ES-I3 (cell line): ENCODE results near the gene ZNF462.

Experiments used
- H3K36me3 ChIP-seq: 2 replicates; pipeline ENCODE4 v1.6.1; 2013; ENCODE audit warnings: mild to moderate bottlenecking, low read length, control low read depth, moderate library complexity; ENCODE audit not compliant: insufficient read depth
- H3K4me1 ChIP-seq: 2 replicates; pipeline ENCODE4 v1.6.1; 2013; ENCODE audit warnings: mild to moderate bottlenecking, control low read depth, low read length; ENCODE audit not compliant: insufficient read depth
- H3K9ac ChIP-seq: 2 replicates; pipeline ENCODE4 v1.6.1; 2013; ENCODE audit warnings: low read depth, mild to moderate bottlenecking, low read length, moderate library complexity
- H3K9me3 ChIP-seq: 2 replicates; pipeline ENCODE4 v1.6.1; 2013; ENCODE audit warnings: mild to moderate bottlenecking, low read length, moderate library complexity; ENCODE audit not compliant: control insufficient read depth, insufficient read depth

Gene ZNF462

DNA sequence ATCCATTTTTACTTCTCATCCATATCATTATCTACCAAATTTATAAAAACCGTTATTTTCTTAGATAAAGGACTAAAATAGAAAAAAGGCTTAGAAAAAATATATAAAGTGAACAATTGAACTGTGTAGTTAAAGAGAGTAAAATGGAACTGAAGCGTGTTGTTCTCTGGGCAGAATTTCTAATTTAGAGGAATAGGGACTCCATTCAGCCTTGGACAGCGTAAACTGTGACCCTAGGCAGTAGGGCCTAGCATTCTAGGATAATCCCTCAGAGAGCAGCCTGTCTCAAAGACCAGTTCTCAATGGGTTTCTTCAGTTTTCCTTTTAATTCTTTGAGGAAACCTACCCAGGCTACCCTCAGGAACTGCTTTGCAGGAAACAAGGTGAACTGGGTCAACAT is 11.1 kb downstream of the ZNF462 start:
- Histone ChIP-seq H3K4me1 (peaks cover 58% of the 10 kb centered on the region), H3K36me3 (no peaks in the 10 kb centered on the region; the same call in 1 of the 2 replicates), H3K9me3 (no peaks in the 10 kb centered on the region), H3K9ac (no peak overlapping the region)

DNA sequence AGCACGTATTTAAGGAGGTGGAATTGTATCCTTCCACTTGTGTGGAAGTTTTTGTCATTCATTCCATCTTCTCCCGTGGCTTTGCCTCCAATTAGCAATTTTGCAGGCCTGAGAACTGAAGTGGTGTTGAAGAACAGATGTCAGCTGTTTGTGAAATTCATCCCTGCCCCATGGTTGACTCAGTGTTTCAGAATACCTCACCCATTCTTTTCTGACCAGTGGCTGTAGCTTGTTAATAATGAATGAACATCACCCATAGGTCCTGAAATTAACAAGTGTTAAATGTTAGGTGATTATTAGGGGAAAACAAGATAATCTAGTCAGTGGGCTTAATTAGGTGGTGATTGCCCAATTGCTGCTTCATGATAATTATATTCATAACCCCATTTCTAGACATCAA is 11.7 kb downstream of the ZNF462 start:
- peaks cover 60% of the 10 kb centered on the region for H3K4me1 ChIP-seq
- no peaks in the 10 kb centered on the region; the same call in 1 of the 2 replicates for H3K36me3 ChIP-seq
- no peaks in the 10 kb centered on the region for H3K9me3 ChIP-seq
- H3K9ac ChIP-seq = no peak overlapping the region

DNA sequence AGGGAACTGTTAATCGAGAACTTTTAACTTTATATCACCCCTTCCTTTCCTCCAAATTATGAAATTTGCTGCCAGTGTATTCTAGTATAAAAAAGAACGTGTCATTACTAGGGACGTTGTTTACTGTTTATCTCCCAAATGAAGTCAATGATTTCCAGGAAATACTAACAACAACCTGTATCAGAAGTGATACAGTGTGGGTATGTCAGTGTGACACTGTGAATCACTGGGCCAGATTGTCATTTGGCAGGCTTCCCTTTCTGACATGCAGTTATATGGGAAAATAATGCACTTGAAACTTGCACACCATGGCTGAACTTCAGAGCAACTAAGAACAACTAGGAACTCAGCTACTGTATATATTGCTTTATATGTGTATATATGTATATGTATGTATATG is 12.6 kb downstream of the ZNF462 start:
- H3K4me1 ChIP-seq = peaks cover 58% of the 10 kb centered on the region
- no peaks in the 10 kb centered on the region for H3K9me3 ChIP-seq
- no peak overlapping the region for H3K9ac ChIP-seq
- no peaks in the 10 kb centered on the region; the same call in 1 of the 2 replicates for H3K36me3 ChIP-seq

DNA sequence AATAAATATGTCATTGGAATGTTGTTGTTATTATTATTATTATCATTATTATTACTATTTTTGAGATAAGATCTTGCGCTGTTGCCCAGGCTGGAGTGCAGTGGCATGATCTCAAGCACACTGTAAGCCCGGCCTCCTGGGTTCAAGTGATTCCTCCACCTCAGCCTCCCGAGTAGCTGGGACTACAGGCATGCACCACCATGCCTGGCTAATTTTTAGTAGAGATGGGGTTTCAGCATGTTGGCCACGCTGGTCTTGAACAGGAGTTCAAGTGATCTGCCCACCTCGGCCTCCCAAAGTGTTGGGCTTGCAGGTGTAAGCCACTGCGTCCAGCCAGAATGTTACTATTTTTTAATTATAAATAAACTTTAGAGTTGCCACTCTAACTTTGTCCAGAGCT is 14.4 kb downstream of the ZNF462 start:
- peaks cover 3% of the 10 kb centered on the region; the same call in 1 of the 2 replicates for H3K36me3 ChIP-seq
- H3K4me1 ChIP-seq = peaks cover 48% of the 10 kb centered on the region
- no peaks in the 10 kb centered on the region for H3K9me3 ChIP-seq
- no peak overlapping the region for H3K9ac ChIP-seq

DNA sequence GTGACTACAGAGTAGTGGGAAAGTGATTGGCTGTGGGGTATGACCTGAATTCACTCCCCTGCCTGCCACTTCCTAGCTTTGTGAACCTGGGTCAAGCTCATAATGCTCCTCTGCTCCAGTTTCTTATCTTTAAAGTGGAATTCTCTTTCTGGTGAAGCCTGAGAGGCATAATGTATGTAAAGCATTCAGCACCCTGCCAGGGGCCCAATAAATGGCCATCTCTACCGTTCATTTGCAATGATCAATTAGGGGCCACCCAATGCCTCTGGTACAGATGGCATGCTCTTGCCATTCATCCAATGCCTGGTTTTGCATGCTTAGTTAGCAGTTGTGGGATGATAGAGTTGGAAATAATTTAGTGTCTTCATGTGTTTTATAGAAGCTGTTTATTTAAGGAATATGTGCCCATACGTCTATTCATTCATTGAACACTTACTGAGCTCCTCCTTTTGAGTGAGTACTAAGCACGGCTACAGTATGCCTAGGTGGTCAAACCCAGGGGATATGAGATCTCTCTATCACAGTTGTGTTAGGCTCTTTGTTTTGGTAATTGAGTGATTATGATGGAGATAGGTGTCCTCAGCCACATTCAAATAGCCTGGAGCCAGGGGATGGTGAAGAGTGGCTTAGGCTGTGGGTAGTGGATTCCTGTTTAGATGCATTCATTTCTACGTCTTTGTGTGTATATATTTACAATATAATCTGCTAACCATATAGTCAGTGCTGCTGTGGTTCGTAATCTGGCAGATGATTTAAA is 15.3 kb downstream of the ZNF462 start:
- Histone ChIP-seq H3K9ac (peak overlapping the region; percentile 19; the same call in 1 of the 2 replicates), H3K9me3 (no peaks in the 10 kb centered on the region), H3K36me3 (peaks cover 3% of the 10 kb centered on the region; the same call in 1 of the 2 replicates), H3K4me1 (peaks cover 55% of the 10 kb centered on the region)

DNA sequence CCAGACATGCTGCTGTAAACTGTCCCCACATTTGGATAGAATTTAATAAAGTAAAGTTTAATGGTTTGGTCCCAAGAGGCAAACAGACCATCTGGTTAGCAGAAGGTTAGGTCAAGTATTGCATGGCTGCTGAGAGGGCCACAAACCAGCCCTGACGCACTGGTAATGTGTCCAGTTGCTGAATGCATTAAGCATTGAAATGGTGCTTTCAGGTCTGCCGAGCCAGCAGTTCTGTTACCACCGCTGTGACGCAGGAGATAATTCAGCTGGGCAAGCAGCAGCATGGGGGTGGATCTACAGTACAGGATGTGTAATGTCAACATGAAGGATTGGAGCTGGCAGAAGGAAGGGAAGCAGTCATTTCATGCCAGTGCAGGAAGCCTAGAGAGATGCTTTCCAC is 16.0 kb downstream of the ZNF462 start:
- Histone ChIP-seq H3K9ac (no peak overlapping the region), H3K9me3 (no peaks in the 10 kb centered on the region), H3K4me1 (peaks cover 59% of the 10 kb centered on the region)

DNA sequence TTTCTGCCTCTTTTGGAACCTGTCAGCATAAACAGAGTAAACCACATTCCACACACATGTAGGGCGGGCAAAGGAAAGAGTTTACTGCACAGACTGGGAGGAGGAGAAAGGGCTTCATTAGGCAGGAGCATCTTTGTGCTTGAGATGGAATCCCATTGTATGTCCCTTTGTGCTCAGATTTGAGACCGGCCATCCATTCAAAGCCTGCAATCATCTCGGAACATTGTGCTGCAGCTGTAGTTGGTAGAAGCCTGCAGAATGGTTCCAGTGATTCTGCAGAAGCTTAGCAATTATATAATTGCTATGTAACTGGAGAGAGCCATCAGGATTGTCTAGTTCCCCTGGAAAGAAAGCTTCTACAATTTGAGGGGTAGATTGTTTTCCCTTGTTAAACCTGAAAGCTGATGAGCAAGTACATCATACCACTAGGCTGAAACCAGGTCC is 16.5 kb downstream of the ZNF462 start:
- Histone ChIP-seq H3K9ac (no peak overlapping the region), H3K36me3 (peaks cover 3% of the 10 kb centered on the region; the same call in 1 of the 2 replicates), H3K9me3 (no peaks in the 10 kb centered on the region), H3K4me1 (peaks cover 54% of the 10 kb centered on the region)

More for the DNA sequence above, 16.0 kb downstream of the ZNF462 start:
- H3K36me3 ChIP-seq = peaks cover 3% of the 10 kb centered on the region; the same call in 1 of the 2 replicates

DNA sequence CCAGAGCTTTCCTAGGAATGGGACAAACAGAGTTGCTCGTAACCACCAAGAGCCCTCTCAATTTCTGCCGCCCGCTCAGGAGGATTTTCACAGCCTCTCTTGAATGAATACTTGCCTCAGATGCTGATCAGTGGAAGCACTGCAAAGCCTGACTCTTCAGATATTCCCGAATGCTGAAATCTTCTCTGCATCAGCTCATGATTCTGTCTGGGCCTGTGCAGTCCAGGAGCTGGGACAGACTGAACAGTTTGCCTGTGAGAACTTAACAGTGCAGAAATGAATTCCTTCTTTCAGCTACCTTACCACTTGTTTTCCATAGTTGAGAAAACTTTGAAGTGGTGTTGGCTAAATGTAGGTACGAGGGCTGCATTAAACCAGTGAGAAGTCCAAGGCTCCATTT is 17.1 kb downstream of the ZNF462 start:
- H3K9me3 ChIP-seq = no peaks in the 10 kb centered on the region
- H3K4me1 ChIP-seq = peaks cover 48% of the 10 kb centered on the region
- H3K9ac ChIP-seq = no peak overlapping the region
- 0 out of 2 replicates have a peak, but pooled peaks cover 3% of the 10 kb centered on the region for H3K36me3 ChIP-seq

DNA sequence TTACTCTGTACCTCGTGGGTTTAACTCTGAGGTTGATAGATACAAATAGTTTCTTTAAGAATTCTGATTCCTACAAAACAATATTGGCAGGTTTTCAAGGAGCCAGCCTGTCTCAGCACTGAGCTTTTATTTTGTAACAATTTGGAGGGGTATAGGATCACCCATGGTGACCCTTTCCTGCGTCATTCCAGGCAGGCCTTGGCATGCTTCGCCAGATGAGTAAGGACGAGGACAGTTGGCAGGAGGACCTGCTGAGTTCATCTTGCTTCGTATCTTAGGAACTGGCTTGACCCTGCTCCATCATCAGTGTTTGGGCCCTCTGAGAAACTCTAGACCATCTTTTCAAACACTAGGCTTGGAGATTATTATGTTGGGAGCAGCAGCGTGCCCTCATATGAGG is 17.9 kb downstream of the ZNF462 start:
- no peak overlapping the region for H3K9ac ChIP-seq
- H3K9me3 ChIP-seq = no peaks in the 10 kb centered on the region
- peaks cover 52% of the 10 kb centered on the region for H3K4me1 ChIP-seq
- 0 out of 2 replicates have a peak, but pooled peaks cover 3% of the 10 kb centered on the region for H3K36me3 ChIP-seq

DNA sequence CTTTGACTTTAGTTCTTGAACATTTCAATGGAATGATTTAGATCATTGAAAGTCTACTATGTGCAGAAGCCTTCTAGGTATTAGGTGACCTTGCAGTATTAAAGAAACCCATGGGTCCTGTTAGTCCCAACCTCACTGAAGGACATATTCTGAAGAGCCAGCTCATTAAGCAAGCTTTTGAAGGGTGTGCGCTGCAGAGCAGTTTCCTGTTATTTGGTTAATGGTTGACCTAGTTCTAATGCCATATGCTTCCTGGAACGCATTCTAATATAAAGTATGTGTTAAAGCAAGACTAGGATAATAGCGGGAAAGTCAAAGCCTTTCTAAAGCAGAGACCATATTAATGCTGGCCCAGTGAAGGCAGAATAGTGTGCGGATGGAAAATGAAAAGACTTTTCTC is 20.1 kb downstream of the ZNF462 start:
- peaks cover 36% of the 10 kb centered on the region for H3K4me1 ChIP-seq
- H3K9ac ChIP-seq = no peak overlapping the region
- peaks cover 6% of the 10 kb centered on the region; the same call in 1 of the 2 replicates for H3K36me3 ChIP-seq
- no peaks in the 10 kb centered on the region for H3K9me3 ChIP-seq

DNA sequence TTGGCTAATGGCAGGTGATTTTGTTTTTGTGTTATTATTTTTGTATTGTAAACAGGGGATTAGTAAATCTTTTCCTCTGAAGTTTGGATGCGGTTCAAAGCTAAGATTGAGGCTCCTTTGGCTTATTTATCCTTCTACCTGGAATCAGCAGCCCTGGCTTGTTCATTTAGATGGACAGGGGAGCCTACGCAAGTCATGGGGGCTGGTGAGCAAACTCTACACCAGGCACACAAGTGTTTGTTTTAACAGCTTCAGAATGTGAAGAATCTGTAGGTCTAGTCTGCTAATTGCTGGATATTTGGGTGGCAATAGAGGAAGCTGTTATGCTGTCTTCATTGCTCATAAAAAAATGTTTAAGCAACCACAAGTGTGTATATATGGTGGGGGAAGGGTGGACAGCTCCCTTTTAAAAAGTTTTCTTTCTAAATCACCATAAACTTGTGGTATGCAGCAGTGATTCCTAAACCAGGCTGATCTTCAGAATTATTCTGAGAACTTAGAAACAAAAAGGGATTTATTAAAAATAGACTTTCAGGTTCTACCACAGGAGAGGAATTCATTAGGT is 20.7 kb downstream of the ZNF462 start:
- peaks cover 6% of the 10 kb centered on the region; the same call in 1 of the 2 replicates for H3K36me3 ChIP-seq
- no peaks in the 10 kb centered on the region for H3K9me3 ChIP-seq
- peaks cover 38% of the 10 kb centered on the region for H3K4me1 ChIP-seq
- H3K9ac ChIP-seq = no peak overlapping the region

DNA sequence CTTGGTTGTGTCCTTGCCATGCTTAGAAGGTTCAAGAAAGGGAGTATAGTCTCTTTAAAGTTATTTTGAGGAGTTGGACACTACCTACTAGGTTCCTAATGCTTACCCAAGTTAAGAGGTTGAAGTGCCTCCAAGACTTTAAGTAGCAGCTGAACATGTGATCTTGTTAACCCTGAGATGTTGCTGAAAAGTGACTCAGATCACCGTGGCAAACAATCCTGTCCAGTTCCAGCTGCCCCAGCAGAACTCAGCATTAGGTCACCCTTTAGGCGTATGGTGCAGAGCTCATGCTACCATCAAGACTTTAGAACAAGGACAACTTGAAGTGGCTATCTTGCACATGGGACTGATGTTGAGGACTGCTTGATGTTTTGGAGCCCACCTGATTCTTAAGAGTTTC is 22.5 kb downstream of the ZNF462 start:
- H3K9ac ChIP-seq = no peak overlapping the region
- H3K4me1 ChIP-seq = peaks cover 41% of the 10 kb centered on the region

DNA sequence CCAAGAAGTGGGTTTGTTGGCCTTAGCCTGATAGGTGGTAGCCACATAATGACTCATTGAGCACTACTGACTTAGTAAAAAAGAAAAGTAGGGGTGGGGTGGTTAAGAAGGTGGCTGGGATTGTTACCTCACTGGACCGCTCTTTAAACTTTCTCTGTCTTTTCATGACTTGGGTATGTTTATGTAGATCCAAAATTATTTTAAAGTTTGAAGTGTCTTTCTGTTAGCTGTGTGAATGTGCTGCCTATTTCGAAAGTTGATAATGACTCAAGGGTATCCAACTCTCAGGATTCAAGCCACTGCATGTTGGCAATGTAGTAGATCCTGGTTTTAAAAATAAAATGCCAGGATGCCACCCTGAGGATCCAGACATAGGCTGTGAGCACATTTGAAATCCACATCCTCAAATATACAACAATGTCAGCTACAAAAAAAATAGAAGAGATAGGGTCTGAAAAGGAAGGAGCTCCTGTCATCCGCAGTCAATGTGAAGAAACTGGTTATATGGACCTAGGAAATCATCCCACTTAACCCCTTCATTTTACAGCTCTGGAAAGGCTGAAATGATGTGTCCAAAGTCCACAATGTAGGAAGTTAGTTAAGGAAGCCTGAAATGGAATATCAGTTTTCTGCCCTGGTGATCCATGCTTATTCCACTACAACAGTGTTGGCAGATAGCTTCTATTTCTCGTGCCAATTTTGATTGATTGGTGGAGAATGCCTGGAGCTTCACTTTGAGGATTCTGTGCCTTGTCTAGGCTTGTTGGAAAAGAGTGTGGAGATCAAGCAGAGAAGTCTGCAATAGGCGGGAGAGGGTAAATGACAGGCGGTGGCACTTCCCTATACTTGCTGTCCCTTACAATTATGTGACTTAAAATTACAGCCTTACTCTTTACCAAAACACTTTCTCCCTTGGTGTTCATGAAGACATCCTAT is 23.4 kb downstream of the ZNF462 start:
- Histone ChIP-seq H3K9ac (no peak overlapping the region), H3K36me3 (peaks cover 3% of the 10 kb centered on the region; the same call in 1 of the 2 replicates), H3K4me1 (peaks cover 50% of the 10 kb centered on the region), H3K9me3 (no peaks in the 10 kb centered on the region)

More for the DNA sequence above, 22.5 kb downstream of the ZNF462 start:
- Histone ChIP-seq H3K36me3 (peaks cover 6% of the 10 kb centered on the region; the same call in 1 of the 2 replicates), H3K9me3 (no peaks in the 10 kb centered on the region)

DNA sequence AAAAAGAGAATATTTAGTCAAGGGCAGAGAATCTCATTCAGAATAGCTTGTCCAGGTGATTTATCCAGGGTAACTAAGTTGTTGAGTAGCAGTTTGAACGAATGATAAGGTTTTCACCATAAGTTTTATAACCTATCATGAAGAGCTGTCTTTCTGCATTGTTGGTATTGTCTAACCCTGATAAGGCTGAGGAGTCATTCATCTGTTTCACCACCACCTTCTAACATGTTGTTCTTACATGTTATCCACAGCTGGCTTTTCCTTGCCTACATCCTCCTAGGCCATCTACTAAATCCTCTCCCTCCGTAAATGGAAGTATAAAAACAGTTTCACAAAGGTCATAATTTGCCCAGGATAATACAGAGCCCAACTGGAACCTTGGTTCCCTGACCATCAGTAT is 24.1 kb downstream of the ZNF462 start:
- H3K4me1 ChIP-seq = peaks cover 57% of the 10 kb centered on the region
- peaks cover 3% of the 10 kb centered on the region; the same call in 1 of the 2 replicates for H3K36me3 ChIP-seq
- no peaks in the 10 kb centered on the region for H3K9me3 ChIP-seq
- H3K9ac ChIP-seq = no peak overlapping the region
